ENCODE results near the gene EXD1.
"Not testable (repeated sequence)": the region's sequence is repeated elsewhere in the genome, so short reads cannot be mapped to it uniquely, and the experiment has no call there.

EXD1 gene

DNA sequence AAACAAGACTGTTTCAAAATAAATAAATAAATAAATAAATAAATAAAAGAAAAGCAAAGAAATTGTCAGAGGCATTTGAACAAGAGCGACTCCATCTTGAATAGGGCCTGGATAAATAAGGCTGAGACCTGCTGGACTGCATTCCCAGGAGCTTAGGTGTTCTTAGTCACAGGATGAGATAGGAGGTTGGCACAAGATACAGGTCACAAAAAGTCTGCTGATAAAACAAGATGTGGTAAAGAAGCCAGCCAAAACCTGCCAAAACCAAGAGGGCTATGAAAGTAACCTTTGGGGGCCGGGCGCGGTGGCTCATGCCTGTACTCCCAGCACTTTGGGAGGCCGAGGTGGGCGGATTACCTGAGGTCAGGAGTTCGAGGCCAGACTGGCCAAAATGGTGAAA is 91.4 kb downstream of the EXD1 start:
- not testable (repeated sequence) for DNase-seq

DNA sequence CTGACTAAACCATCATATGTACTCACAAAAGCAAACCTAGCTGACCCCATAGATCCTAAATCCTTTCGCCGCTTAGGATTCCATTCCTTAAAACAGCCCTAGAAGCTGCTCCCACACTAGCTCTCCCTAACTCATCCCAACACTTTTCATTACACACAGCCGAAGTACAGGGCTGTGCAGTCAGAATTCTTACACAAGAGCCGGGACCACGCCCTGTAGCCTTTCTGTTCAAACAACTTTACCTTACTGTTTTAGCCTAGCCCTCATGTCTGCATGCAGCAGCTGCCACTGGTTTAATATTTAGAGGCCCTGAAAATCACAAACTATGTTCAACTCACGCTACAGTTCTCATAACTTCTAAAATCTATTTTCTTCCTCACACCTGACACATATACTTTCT is 95.0 kb downstream of the EXD1 start:
- not testable (repeated sequence) for DNase-seq

DNA sequence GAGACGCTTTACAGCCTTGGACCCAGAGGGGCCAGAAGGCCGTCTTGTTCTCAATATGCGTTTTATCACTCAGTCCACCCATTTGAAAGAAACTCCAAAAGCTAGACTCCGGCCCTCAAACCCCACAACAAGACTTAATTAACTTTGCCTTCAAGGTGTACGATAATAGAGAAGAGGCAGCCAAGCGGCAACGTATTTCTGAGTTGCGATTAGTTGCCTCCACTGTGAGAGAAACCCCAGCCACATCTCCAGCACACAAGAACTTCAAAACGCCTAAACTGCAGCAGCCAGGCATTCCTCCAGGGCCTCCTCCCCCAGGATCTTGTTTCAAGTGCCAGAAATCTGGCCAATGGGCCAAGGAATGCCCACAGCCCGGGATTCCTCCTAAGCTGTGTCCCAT is 97.1 kb downstream of the EXD1 start:
- no peak for DNase-seq

All from CD4-positive, alpha-beta T cell treated with Interleukin-10 for 1 hour (primary cell).